ENCODE results near the gene TENT5A. TPM values are rescaled to one million over a fixed set of nuclear protein-coding genes. Genes with fewer than 3 reads are reported as not detected.

Gene TENT5A
- total RNA-seq, 1 donor = 21.6 TPM

GRCh38 chr6:81767163-81767891, 14.8 kb upstream of the TENT5A start:
- H3K4me3 ChIP-seq (ENCODE audit: low read depth, low read length) = peak overlapping the region; percentile 10
- TF ChIP-seq CTCF (IDR thresholded peaks at IDR 0.05; ENCODE audit: insufficient read depth, low read depth, low read length) = no peak

DNA sequence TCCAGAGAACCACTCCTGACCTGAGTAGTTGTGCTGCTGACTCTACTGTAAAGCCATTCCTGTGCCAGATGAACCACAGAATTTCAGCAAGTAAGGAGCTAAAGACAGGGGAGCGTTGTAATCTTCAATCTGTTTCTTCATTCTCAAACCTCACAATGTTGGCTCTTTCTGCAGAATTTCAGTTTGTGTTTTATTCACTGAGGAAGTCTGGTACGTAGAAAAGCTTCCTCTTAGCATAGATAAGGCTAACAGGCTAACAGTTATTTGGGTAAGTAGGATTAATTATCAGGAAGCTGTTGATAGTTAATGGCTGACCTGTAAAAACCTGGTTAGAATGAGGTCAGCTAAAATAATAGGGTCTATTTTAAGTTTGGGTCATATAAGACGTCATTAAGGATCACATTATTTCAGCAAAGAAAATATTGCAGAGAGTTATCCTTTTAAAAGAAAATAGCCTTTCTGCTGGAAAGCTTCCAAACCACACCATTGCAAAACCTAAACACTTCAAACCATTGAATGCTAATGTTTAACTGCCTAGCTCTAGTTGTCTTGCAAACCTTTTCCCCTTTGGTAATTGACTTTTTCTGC, 14.1 kb upstream of the TENT5A start:
- TF ChIP-seq CTCF (IDR thresholded peaks at IDR 0.05; ENCODE audit: insufficient read depth, low read depth, low read length) = no peak
- no peak overlapping the region for H3K4me3 ChIP-seq (ENCODE audit: low read depth, low read length)
- peak; percentile 98 for DNase-seq (ENCODE audit: low read depth)

More at GRCh38 chr6:81767163-81767891, 14.8 kb upstream of the TENT5A start:
- DNase-seq (ENCODE audit: low read depth) = no peak

DNA sequence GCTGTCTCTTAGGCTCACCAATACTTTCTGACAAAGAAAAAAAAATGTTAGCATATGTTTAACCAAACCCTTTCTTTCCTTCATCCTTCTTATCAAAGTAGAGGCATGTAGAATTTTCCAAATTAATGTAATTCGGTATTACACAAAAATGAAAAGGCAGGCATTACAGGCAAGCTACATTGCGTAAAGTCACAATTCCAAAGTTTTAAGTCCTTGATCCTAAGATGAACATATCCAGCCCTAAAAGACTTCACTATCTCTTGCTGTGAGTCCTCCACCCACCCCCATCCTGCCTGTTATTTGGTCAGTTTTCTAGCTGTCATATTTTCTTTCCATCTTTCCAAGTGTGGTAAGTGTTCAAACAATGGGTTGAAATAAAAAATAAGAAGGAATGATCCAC, 12.1 kb upstream of the TENT5A start:
- no peak for TF ChIP-seq CTCF (IDR thresholded peaks at IDR 0.05; ENCODE audit: insufficient read depth, low read depth, low read length)

DNA sequence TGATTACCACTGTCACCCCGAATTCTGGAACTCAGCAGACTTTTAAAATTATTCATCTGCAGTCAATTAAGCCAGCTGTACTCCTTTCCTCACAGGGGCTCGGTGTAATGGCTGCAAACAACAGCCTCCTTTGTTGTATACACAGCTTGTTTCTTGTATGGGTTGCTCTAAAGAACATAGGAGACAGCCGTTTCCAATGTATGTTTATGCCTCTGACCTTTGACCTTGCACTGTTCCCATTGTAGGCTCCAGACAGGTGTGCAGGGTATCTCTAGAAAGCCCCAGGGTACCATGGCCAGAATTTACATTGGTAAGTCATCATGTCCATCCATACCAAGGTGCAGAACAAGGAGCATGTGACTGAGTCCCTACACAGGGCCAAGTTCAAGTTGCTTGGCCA, 11.5 kb upstream of the TENT5A start:
- TF ChIP-seq CTCF (IDR thresholded peaks at IDR 0.05; ENCODE audit: insufficient read depth, low read depth, low read length) = no peak
- no peak for DNase-seq (ENCODE audit: low read depth)
- H3K4me3 ChIP-seq (ENCODE audit: low read depth, low read length) = no peak overlapping the region

More for the DNA sequence above, 12.1 kb upstream of the TENT5A start:
- no peak for DNase-seq (ENCODE audit: low read depth)
- H3K4me3 ChIP-seq (ENCODE audit: low read depth, low read length) = no peak overlapping the region

DNA sequence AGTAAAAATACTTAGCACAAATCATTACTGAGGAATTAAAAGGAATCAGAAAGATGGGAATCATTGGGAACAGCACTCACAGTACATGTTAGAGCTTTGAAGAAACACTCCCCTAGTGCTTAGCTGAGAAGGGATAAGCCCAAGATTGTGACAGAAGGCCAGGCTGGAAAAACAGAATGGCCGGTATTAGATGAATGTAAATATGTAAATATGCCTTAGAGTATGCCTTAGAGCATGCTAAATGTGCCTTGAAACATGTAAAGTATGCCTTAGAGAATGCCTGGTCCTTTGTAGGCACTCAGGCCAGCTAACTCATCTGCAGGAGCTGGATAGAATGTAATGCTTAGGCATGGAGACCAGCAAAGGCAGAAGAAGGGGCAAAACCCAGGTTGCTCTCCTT, 10.6 kb upstream of the TENT5A start:
- no peak for TF ChIP-seq CTCF (IDR thresholded peaks at IDR 0.05; ENCODE audit: insufficient read depth, low read depth, low read length)
- H3K4me3 ChIP-seq (ENCODE audit: low read depth, low read length) = no peak overlapping the region
- peak; percentile 34 for DNase-seq (ENCODE audit: low read depth)

DNA sequence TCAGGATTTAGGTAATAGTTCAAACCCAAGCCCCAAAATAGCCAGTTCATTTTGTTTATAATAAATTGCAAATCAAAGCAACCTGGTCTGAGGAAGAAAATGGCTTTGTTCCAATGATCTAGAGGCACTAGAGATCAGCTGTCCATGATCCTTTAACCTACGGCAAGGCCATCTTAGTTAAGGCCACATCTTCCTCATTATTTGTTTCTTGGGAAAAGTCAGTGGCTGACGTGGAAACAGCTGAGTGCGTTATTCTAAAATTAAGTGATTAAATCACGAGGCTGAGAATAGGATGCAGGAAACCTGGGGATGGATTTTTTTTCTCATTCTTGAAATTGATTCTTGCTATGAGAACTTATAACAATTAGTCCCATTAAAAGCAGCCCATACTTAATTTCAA, 10.1 kb upstream of the TENT5A start:
- no peak for TF ChIP-seq CTCF (IDR thresholded peaks at IDR 0.05; ENCODE audit: insufficient read depth, low read depth, low read length)
- no peak overlapping the region for H3K4me3 ChIP-seq (ENCODE audit: low read depth, low read length)
- DNase-seq (ENCODE audit: low read depth) = no peak

Measured in fibroblast of villous mesenchyme (primary cell).